AG09309 (cell line): ENCODE measurements around the gene MRPL12.
"Not testable (repeated sequence)": the region's sequence is repeated elsewhere in the genome, so short reads cannot be mapped to it uniquely, and the experiment has no call there.

ENCODE experiments used
- DNase-seq: peaks from one replicate; pipeline ENCODE4 v3.0.0-alpha.2; 2010; ENCODE audit warnings: low read depth
- H3K4me3 ChIP-seq: 2 replicates; pipeline ENCODE4 v1.5.1; 2011; ENCODE audit warnings: mild to moderate bottlenecking, low read depth, low read length, moderate library complexity; ENCODE audit not compliant: control insufficient read depth
- TF ChIP-seq, protein P1 (sequence below): IDR thresholded peaks from 2 replicates; pipeline ENCODE4 v1.5.1; 2011; ENCODE audit warnings: mild to moderate bottlenecking, low read depth, low read length, inconsistent platforms; ENCODE audit not compliant: insufficient read depth, control insufficient read depth; ENCODE audit errors: missing control alignments

Gene MRPL12

DNA sequence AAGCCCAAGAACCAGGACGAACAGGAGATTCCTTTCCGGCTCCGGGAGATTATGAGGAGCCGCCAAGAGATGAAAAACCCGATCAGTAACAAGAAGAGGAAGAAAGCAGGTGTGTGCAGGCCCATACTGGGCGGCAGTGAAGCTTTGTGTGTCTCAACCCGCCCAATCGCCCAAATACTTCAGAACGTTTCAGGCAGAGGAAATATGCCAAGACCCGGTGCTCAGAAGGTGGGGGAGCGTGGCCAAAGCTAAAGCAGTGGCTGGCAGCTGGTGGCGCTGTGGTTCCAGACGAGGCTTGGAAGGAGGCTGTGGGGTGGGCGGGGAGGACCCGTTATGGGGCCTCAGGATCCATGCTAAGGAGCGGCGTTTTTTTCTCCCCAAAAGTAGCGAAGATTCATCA lies 35.4 kb upstream of the MRPL12 start:
- TF ChIP-seq, protein P1, sequence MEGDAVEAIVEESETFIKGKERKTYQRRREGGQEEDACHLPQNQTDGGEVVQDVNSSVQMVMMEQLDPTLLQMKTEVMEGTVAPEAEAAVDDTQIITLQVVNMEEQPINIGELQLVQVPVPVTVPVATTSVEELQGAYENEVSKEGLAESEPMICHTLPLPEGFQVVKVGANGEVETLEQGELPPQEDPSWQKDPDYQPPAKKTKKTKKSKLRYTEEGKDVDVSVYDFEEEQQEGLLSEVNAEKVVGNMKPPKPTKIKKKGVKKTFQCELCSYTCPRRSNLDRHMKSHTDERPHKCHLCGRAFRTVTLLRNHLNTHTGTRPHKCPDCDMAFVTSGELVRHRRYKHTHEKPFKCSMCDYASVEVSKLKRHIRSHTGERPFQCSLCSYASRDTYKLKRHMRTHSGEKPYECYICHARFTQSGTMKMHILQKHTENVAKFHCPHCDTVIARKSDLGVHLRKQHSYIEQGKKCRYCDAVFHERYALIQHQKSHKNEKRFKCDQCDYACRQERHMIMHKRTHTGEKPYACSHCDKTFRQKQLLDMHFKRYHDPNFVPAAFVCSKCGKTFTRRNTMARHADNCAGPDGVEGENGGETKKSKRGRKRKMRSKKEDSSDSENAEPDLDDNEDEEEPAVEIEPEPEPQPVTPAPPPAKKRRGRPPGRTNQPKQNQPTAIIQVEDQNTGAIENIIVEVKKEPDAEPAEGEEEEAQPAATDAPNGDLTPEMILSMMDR: no peak
- no peak overlapping the region for H3K4me3 ChIP-seq
- no peak for DNase-seq

DNA sequence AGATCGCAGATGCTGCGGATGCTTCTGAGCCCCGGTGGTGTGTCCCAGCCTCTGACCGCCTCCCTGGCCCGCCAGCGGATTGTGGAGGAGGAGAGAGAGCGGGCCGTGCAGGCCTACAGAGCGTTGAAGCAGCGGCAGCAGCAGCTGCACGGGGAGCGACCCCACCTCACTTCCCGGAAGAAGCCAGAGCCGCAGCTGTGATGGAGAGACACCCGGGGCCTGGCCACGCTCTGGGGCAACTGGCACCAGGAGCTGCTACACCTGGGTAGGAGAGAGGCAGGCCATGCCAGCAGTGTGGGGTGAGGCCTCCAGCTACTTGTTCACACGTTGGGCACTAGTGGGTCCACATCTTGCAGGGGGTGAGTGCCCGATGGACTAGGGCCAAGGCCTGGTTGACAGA lies 30.7 kb upstream of the MRPL12 start:
- no peak for DNase-seq
- no peak overlapping the region for H3K4me3 ChIP-seq
- TF ChIP-seq, protein P1: no peak

DNA sequence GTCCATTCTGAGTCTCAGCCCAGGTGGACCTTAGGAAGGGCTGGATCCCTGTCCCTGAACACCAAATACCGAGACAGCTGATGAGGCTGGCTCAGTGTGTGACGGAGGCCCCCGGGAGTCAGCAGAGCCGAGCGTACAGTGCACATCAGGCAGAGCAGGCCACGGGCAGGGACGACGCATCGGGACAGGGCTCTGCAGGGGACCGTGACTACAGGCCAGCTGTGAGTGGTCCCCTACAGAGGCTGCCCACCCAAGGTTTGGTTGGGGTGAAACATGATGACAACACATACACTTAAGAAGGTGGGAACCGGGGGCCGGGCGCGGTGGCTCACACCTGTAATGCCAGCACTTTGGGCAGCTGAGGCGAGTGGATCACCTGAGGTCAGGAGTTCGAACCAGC lies 30.2 kb upstream of the MRPL12 start:
- H3K4me3 ChIP-seq: no peak overlapping the region
- no peak for DNase-seq
- TF ChIP-seq, protein P1: no peak

DNA sequence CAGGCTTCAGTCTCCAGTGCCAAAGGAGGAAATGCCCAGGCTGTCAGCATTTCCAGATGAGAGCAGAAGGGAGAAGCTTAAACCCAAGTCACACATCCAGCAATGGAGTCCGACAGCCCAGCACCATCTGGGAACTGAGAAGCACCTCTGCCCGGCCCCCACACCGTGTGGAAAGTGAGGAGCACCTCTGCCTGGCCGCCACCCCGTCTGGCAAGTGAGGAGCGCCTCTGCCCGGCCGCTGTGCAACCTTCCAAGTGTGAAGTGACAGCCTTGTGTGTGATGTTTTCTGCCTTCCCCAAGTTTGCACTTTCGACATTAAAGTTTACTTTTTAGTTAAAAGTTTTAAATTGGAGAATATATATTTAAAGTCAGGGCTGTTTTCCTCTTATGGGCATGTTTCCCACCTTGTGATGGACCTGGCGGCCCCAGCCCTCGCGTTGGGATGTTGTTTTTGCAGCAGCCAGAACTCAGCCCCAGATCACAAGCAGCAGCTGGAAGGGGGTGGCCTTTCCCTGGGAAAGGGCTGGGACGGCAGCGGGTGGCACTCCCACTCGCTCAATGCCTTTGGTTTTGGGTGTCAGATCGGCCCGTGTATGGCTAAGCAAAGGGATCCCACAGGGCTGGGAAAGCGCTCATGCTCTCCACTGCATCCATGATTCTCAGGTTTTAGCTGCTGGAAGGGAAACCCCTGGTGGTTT lies 29.5 kb upstream of the MRPL12 start:
- DNase-seq: no peak
- TF ChIP-seq, protein P1: no peak

DNA sequence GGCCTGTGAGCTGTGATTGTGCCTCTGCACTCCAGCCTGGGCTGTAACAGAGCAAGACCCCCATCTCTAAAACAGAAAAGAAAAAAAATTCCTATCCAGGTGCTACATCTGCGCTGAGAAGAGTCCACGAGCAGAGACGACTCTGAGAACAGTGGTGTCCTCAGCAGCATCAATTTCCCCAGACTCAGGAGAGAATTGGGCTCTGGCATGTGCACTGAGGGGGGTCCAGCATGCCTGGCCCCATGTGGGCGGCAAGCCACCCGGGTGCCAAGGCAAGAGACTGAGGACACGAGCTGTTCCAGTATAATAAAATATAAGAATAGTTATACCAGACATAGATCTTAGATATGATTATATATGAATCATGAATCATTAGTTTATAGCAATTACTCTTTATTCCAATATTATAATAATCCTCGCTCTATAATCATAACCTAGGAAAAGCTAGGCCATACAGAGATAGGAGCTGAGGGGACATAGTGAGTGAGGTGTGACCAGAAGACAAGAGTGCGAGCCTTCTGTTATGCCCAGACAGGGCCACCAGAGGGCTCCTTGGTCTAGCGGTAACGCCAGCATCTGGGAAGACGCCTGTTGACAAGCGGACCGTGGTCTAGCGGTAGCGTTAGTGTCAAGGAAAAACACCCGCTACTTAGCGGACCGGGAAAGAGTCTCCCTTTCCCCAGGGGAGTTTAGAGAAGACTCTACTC lies 27.5 kb upstream of the MRPL12 start:
- TF ChIP-seq, protein P1: peak; percentile 50

More for the DNA sequence above, 29.5 kb upstream of the MRPL12 start:
- no peak overlapping the region for H3K4me3 ChIP-seq

DNA sequence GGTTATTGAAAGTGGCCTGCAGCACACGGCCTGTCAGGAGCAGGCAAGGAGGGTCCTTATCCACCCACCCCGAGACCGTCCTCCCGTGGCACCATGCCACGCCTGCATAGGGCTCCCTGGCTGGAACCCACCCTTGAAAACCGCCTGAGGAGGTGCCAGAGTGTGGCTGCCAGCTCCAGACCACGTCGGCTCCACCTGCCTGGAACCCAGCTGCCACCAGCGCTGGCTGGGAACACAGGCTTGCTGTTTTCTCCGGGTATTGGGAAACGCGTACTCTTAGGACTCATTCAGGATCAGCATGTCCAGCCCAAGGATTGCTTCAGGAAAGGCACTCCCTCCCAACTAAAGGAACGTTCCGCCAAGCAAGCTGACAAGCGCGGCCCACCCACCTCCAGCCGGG lies 26.3 kb upstream of the MRPL12 start:
- TF ChIP-seq, protein P1: no peak
- no peak overlapping the region for H3K4me3 ChIP-seq
- DNase-seq: no peak

More for the DNA sequence above, 27.5 kb upstream of the MRPL12 start:
- H3K4me3 ChIP-seq, DNase-seq: not testable (repeated sequence)

DNA sequence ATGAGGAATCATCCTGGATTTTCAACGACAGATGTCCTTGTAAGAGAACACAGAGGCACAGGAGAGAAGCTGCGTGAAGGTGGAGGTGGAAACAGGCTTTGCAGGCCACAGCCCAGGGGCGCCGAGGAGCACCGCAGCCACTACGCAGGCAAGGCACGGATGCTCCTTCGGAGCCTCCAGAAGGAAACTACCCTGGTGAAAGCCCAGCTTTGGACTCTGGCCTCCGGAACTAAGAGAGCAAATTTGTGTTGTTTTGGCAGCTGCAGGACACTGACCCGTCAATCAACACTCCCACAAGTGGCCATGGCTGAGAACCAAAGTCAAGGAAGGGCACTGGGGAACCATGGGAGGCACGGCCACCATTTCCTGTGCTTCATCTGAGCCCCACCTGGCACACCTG lies 23.0 kb upstream of the MRPL12 start:
- TF ChIP-seq, protein P1: no peak
- no peak overlapping the region for H3K4me3 ChIP-seq
- DNase-seq: no peak
